ENCODE data around the gene ETV5. TPM values are rescaled to one million over a fixed set of nuclear protein-coding genes. Genes with fewer than 3 reads are reported as not detected.

The ETV5 gene
- total RNA-seq, 1 experiment from 2014 or later: 16.2 TPM

DNA sequence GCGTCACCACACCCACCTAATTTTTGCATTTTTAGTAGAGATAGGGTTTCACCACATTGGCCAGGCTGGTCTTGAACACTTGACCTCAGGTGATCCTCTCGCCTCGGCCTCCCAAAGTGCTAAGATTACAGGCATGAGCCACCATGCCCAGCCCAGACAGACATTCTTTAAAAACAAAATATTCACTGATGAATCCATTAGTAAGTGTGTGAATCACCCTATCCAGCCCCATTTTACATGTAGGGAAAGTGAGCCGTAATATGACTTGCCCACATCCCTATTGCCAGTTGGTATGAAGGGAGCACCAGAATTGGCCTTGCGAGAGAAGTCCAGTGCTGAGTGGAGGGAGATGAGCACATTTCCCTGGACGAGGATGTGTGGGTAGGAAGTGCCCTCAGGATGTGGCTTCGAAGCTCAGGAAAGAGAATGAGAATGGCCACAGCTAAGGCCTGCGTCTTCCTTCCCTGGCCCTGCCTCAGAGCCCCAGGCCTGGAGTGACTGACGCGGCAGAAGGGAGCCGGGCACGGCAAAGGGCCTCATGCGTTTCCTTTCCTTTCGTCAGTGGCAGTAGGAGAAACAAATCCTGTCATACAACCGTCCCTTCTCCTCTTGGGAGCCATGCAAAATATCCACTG, 28.3 kb upstream of the ETV5 start:
- H3K27ac Mint-ChIP-seq (ENCODE audit: unreplicated experiment): no peak overlapping the region
- no peaks in the 10 kb centered on the region for H3K27me3 ChIP-seq (replicated peaks; ENCODE audit: control insufficient read depth, insufficient read depth, low read length)
- DNase-seq: no peak
- H3K4me3 Mint-ChIP-seq (ENCODE audit: unreplicated experiment): no peak overlapping the region
- H3K4me1 ChIP-seq: no peaks in the 10 kb centered on the region
- H3K36me3 ChIP-seq (ENCODE audit: control insufficient read depth, insufficient read depth, low read length): no peaks in the 10 kb centered on the region
- H3K9me3 Mint-ChIP-seq (ENCODE audit: unreplicated experiment): no peaks in the 10 kb centered on the region
- no peaks in the 10 kb centered on the region for H3K9me3 ChIP-seq
- intact Hi-C loops (cut with micrococcal nuclease; ENCODE audit: unreplicated experiment): no loop called here
- H3K4me3 ChIP-seq (ENCODE audit: low read depth, low read length): no peak overlapping the region
- TF ChIP-seq, protein P1, sequence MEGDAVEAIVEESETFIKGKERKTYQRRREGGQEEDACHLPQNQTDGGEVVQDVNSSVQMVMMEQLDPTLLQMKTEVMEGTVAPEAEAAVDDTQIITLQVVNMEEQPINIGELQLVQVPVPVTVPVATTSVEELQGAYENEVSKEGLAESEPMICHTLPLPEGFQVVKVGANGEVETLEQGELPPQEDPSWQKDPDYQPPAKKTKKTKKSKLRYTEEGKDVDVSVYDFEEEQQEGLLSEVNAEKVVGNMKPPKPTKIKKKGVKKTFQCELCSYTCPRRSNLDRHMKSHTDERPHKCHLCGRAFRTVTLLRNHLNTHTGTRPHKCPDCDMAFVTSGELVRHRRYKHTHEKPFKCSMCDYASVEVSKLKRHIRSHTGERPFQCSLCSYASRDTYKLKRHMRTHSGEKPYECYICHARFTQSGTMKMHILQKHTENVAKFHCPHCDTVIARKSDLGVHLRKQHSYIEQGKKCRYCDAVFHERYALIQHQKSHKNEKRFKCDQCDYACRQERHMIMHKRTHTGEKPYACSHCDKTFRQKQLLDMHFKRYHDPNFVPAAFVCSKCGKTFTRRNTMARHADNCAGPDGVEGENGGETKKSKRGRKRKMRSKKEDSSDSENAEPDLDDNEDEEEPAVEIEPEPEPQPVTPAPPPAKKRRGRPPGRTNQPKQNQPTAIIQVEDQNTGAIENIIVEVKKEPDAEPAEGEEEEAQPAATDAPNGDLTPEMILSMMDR (IDR thresholded peaks at IDR 0.05; ENCODE audit: insufficient read depth in 1 of 2, low read depth in 1 of 2, low read length in 1 of 2, severe bottlenecking in 1 of 2, unreplicated experiment in 1 of 2): no peak
- H3K4me1 Mint-ChIP-seq (ENCODE audit: low read depth, unreplicated experiment): peaks cover 5% of the 10 kb centered on the region
- H3K27me3 Mint-ChIP-seq (ENCODE audit: insufficient read depth, unreplicated experiment): no peaks in the 10 kb centered on the region
- no peaks in the 10 kb centered on the region for H3K36me3 Mint-ChIP-seq (ENCODE audit: insufficient read depth, unreplicated experiment)
- ChIA-PET CTCF (no interaction called here), POLR2A (no interaction called here)
- BruUV-seq (replicated peaks): no TSS peak

DNA sequence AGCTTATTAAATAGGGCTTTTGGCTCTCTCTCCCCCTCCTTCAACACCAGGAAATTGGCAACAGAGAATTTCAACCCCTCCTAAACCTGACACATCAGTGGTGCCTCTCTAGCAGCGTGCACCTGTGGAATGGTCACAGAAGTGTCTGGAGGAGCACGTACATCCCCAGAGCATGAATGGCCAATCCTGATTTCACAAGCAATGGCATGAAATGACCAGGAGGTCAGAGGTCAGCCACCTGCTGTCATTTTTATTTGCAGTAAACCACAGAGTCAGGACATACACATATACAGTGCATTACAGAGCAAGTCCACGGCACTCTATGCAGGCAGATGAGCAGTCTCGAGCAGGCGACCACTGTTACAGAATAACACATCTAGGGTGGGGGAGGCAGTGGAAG, 25.1 kb upstream of the ETV5 start:
- BruUV-seq (replicated peaks): no TSS peak
- ChIA-PET CTCF (no interaction called here), POLR2A (no interaction called here)
- no peak for DNase-seq
- H3K27me3 ChIP-seq (replicated peaks; ENCODE audit: control insufficient read depth, insufficient read depth, low read length): no peaks in the 10 kb centered on the region
- no peaks in the 10 kb centered on the region for H3K36me3 ChIP-seq (ENCODE audit: control insufficient read depth, insufficient read depth, low read length)
- TF ChIP-seq, protein P1 (IDR thresholded peaks at IDR 0.05; ENCODE audit: insufficient read depth in 1 of 2, low read depth in 1 of 2, low read length in 1 of 2, severe bottlenecking in 1 of 2, unreplicated experiment in 1 of 2): no peak
- peaks cover 10% of the 10 kb centered on the region for H3K4me1 Mint-ChIP-seq (ENCODE audit: low read depth, unreplicated experiment)
- no peaks in the 10 kb centered on the region for H3K4me1 ChIP-seq
- H3K27ac Mint-ChIP-seq (ENCODE audit: unreplicated experiment): no peak overlapping the region
- H3K9me3 ChIP-seq: no peaks in the 10 kb centered on the region
- H3K4me3 ChIP-seq (ENCODE audit: low read depth, low read length): no peak overlapping the region
- H3K4me3 Mint-ChIP-seq (ENCODE audit: unreplicated experiment): no peak overlapping the region
- intact Hi-C loops (cut with micrococcal nuclease; ENCODE audit: unreplicated experiment): no loop called here
- no peaks in the 10 kb centered on the region for H3K36me3 Mint-ChIP-seq (ENCODE audit: insufficient read depth, unreplicated experiment)
- H3K9me3 Mint-ChIP-seq (ENCODE audit: unreplicated experiment): no peaks in the 10 kb centered on the region
- H3K27me3 Mint-ChIP-seq (ENCODE audit: insufficient read depth, unreplicated experiment): no peaks in the 10 kb centered on the region

DNA sequence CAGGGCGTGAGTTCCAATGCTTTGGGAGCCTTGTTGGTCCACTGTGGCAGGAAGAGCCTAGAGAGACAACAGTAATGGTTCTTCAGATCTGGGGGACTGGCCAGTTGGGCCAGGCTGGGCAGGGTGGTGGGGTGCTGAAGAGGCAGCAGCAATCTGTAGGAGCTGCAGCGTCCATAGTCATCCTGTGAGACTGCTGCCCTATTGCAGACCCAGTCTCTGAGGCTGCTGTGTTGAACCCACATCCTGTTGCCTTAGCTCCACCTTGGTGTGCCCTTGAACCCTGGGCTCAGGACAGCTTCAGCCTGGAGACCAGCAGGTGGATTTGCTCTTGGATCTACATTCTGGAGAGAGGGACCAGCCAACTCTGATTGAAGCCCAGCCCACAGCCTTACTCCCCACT, 23.6 kb upstream of the ETV5 start:
- no peaks in the 10 kb centered on the region for H3K9me3 ChIP-seq
- no peaks in the 10 kb centered on the region for H3K27me3 ChIP-seq (replicated peaks; ENCODE audit: control insufficient read depth, insufficient read depth, low read length)
- TF ChIP-seq, protein P1 (IDR thresholded peaks at IDR 0.05; ENCODE audit: insufficient read depth in 1 of 2, low read depth in 1 of 2, low read length in 1 of 2, severe bottlenecking in 1 of 2, unreplicated experiment in 1 of 2): no peak
- Mint-ChIP-seq H3K27ac (ENCODE audit: unreplicated experiment) (no peak overlapping the region), H3K27me3 (ENCODE audit: insufficient read depth, unreplicated experiment) (no peaks in the 10 kb centered on the region), H3K9me3 (ENCODE audit: unreplicated experiment) (no peaks in the 10 kb centered on the region), H3K4me3 (ENCODE audit: unreplicated experiment) (no peak overlapping the region), H3K36me3 (ENCODE audit: insufficient read depth, unreplicated experiment) (no peaks in the 10 kb centered on the region), H3K4me1 (ENCODE audit: low read depth, unreplicated experiment) (peaks cover 10% of the 10 kb centered on the region)
- intact Hi-C loops (cut with micrococcal nuclease; ENCODE audit: unreplicated experiment): no loop called here
- ChIA-PET POLR2A (no interaction called here), CTCF (no interaction called here)
- DNase-seq: no peak
- BruUV-seq (replicated peaks): no TSS peak
- H3K4me3 ChIP-seq (ENCODE audit: low read depth, low read length): no peak overlapping the region
- H3K4me1 ChIP-seq: no peaks in the 10 kb centered on the region
- no peaks in the 10 kb centered on the region for H3K36me3 ChIP-seq (ENCODE audit: control insufficient read depth, insufficient read depth, low read length)

Data from Caco-2 (cell line).